Keratinocyte (primary cell): Measurements from ENCODE around the gene KDELR1. TPM values are rescaled to one million over a fixed set of nuclear protein-coding genes. Genes with fewer than 3 reads are reported as not detected.

ENCODE experiments used
- DNase-seq: peaks from one replicate; pipeline ENCODE4 v3.0.0-alpha.2; 2011; ENCODE audit warnings: low read depth, missing footprints, low spot score
- FAIRE-seq: peaks from 2 replicates; lab custom pipeline; 2011; peaks lifted over from hg19 to GRCh38; lab: Jason Lieb, UNC
- H2AFZ ChIP-seq: 2 replicates; pipeline ENCODE4 v1.6.0; 2012; ENCODE audit warnings: low read length, control low read depth, inconsistent platforms; ENCODE audit not compliant: control insufficient read depth
- H3K27ac ChIP-seq: 2 replicates; pipeline ENCODE4 v1.5.1; 2011; ENCODE audit warnings: low read length; ENCODE audit not compliant: control insufficient read depth, insufficient read depth
- H3K27me3 ChIP-seq: 3 replicates; pipeline ENCODE4 v1.6.0; 2011; ENCODE audit warnings: low read length; ENCODE audit not compliant: control insufficient read depth, insufficient read depth; ENCODE audit errors: extremely low read depth
- H3K36me3 ChIP-seq, 2 experiments: 2 replicates in 1 of 2; 3 replicates in 1 of 2; pipeline ENCODE4 v1.5.1; 2011; ENCODE audit warnings: low read length in 2 of 2, mild to moderate bottlenecking in 1 of 2; ENCODE audit not compliant: control insufficient read depth in 2 of 2, insufficient read depth in 2 of 2; ENCODE audit errors: extremely low read depth in 1 of 2
- H3K4me1 ChIP-seq: 3 replicates; pipeline ENCODE4 v1.5.1; 2011; ENCODE audit warnings: low read length; ENCODE audit not compliant: control insufficient read depth, insufficient read depth; ENCODE audit errors: extremely low read depth
- H3K4me2 ChIP-seq: 3 replicates; pipeline ENCODE4 v1.6.0; 2011; ENCODE audit warnings: low read depth, low read length; ENCODE audit not compliant: control insufficient read depth, insufficient read depth; ENCODE audit errors: extremely low read depth
- H3K4me3 ChIP-seq, 3 experiments: fragments of 200-600 bp in 1 of 3; sonication (generic) in 1 of 3; 2 replicates in 2 of 3; 3 replicates in 1 of 3; pipeline ENCODE4 v1.5.1; 2011 to 2016; ENCODE audit warnings: low read length in 3 of 3, mild to moderate bottlenecking in 3 of 3, control low read depth in 2 of 3, inconsistent platforms in 1 of 3, low read depth in 1 of 3, mixed read lengths in 1 of 3, mixed run types in 1 of 3, moderate library complexity in 1 of 3; ENCODE audit not compliant: control insufficient read depth in 2 of 3, insufficient read depth in 2 of 3; ENCODE audit errors: extremely low read depth in 1 of 3
- H3K79me2 ChIP-seq: 2 replicates; pipeline ENCODE4 v1.6.0; 2012; ENCODE audit warnings: low read length; ENCODE audit not compliant: control insufficient read depth, insufficient read depth
- H3K9ac ChIP-seq: 3 replicates; pipeline ENCODE4 v1.6.0; 2011; ENCODE audit warnings: low read length; ENCODE audit not compliant: control insufficient read depth, insufficient read depth; ENCODE audit errors: extremely low read depth
- H3K9me1 ChIP-seq: 3 replicates; pipeline ENCODE4 v1.6.0; 2011; ENCODE audit warnings: low read length; ENCODE audit not compliant: control insufficient read depth, insufficient read depth; ENCODE audit errors: extremely low read depth
- H3K9me3 ChIP-seq: 2 replicates; pipeline ENCODE4 v1.5.1; 2012; ENCODE audit warnings: low read depth, low read length; ENCODE audit not compliant: control insufficient read depth
- H4K20me1 ChIP-seq: 3 replicates; pipeline ENCODE4 v1.6.0; 2011; ENCODE audit warnings: low read length; ENCODE audit not compliant: control insufficient read depth, insufficient read depth; ENCODE audit errors: extremely low read depth
- CTCF ChIP-seq, 3 experiments: IDR thresholded peaks in 1 of 3; conservative IDR thresholded peaks in 1 of 3; optimal IDR thresholded peaks in 1 of 3; 2 replicates in 2 of 3; 3 replicates in 1 of 3; pipeline versions ENCODE3 to v1.5.1; 2011; ENCODE audit warnings: low read length in 3 of 3, mild to moderate bottlenecking in 3 of 3, moderate library complexity in 2 of 3, control low read depth in 1 of 3, inconsistent platforms in 1 of 3; ENCODE audit not compliant: insufficient read depth in 2 of 3; ENCODE audit errors: extremely low read depth in 1 of 3
- EZH2 ChIP-seq: IDR thresholded peaks from one replicate; pipeline ENCODE4 v1.6.1; 2012; ENCODE audit warnings: inconsistent platforms, mild to moderate bottlenecking, low read length, moderate library complexity
- dilution Hi-C: fragments of 300-500 bp; cut with MboI; formaldehyde crosslinking; loops from one replicate; pipeline ENCODE4 v1.7.0; 2020; ENCODE audit warnings: low sequenced_read_pairs; ENCODE audit not compliant: extremely low pct_ligation_motif_present
- polyA plus RNA-seq, 5 experiments: library from polyadenylated mRNA; depleted of rRNA in 3 of 5; stranded (reverse) in 3 of 5; stranded (forward) in 1 of 5; unstranded in 1 of 5; fragments of >200 nt; gene quantifications; 1 replicate in 1 of 5; 2 replicates in 3 of 5; 3 replicates in 1 of 5; pipeline versions ENCODE4 v1.2.1 to v1.2.3, GENCODE V29; 2011 to 2012; ENCODE audit warnings: missing spikeins in 2 of 5, low read depth in 1 of 5, low replicate concordance in 1 of 5

Gene KDELR1
- polyA plus RNA-seq, 1 donor (not counting 4 experiments of a cell fraction or from before 2014, with no cell fraction given), result 105 TPM

GRCh38 chr19:48378194-48378570 is 13.2 kb downstream of the KDELR1 start:
- Histone ChIP-seq H4K20me1 (no peaks in the 10 kb centered on the region), H3K4me3 (no peak overlapping the region), H3K9me1 (no peaks in the 10 kb centered on the region), H3K4me2 (no peak overlapping the region), H3K27me3 (no peaks in the 10 kb centered on the region), H3K4me1 (no peaks in the 10 kb centered on the region), H3K36me3 (peaks cover 0 to 9% of the 10 kb centered on the region in 2 experiments), H3K9me3 (no peaks in the 10 kb centered on the region), H3K27ac (no peak overlapping the region), H3K79me2 (no peaks in the 10 kb centered on the region), H2AFZ (no peak overlapping the region), H3K9ac (no peak overlapping the region)
- FAIRE-seq, result no peak
- DNase-seq, result no peak
- dilution Hi-C loops, result no loop called here
- TF ChIP-seq CTCF (optimal IDR thresholded peaks at IDR 0.05 in 1 of 3, IDR thresholded peaks at IDR 0.05 in 1 of 3, conservative IDR thresholded peaks at IDR 0.05 in 1 of 3; ENCODE audit: extremely low read depth in 1 of 3, insufficient read depth in 2 of 3, low read length in 3 of 3) (no peak), EZH2 (no peak)

DNA sequence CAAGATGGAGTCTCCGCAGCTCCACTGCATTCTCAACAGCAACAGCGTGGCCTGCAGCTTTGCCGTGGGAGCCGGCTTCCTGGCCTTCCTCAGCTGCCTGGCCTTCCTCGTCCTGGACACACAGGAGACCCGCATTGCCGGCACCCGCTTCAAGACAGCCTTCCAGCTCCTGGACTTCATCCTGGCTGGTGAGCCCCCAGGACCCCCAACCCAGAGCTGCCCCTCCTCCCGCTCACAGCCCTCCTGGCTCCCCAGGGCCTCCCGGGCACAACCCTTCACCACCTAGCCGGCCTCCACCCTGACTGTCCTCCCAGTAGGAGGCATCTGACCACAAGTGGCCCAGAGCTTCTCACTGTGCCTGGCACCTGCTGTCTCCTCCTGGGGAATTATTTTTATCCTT is 17.8 kb downstream of the KDELR1 start:
- Histone ChIP-seq H3K36me3 (no peaks in the 10 kb centered on the region), H3K9ac (no peak overlapping the region), H2AFZ (no peak overlapping the region), H3K4me3 (no peak overlapping the region), H3K79me2 (no peaks in the 10 kb centered on the region), H3K9me1 (no peaks in the 10 kb centered on the region), H4K20me1 (no peaks in the 10 kb centered on the region), H3K9me3 (no peaks in the 10 kb centered on the region), H3K27me3 (no peaks in the 10 kb centered on the region), H3K27ac (no peak overlapping the region), H3K4me1 (no peaks in the 10 kb centered on the region), H3K4me2 (no peak overlapping the region)
- DNase-seq, result no peak
- FAIRE-seq, result no peak
- TF ChIP-seq CTCF (optimal IDR thresholded peaks at IDR 0.05 in 1 of 3, IDR thresholded peaks at IDR 0.05 in 1 of 3, conservative IDR thresholded peaks at IDR 0.05 in 1 of 3; ENCODE audit: extremely low read depth in 1 of 3, insufficient read depth in 2 of 3, low read length in 3 of 3) (no peak), EZH2 (no peak)
- dilution Hi-C loops, result no loop called here
